Measurements from ENCODE around the gene OR2M4. TPM values are rescaled to one million over a fixed set of nuclear protein-coding genes. Genes with fewer than 3 reads are reported as not detected.

OR2M4 gene
- not detected in 2 replicates for total RNA-seq

- no peak for DNase-seq (ENCODE audit: low read depth)
- no peak for FAIRE-seq
- H3K4me3 ChIP-seq (ENCODE audit: low read depth, low read length), result no peak within 1 kb of the TSS
- no peaks in the 10 kb centered on the region for H3K27me3 ChIP-seq (ENCODE audit: control insufficient read depth, insufficient read depth, low read length)
- TF ChIP-seq CTCF (IDR thresholded peaks at IDR 0.05; ENCODE audit: insufficient read depth, low read length, severe bottlenecking), result no peak
- no peaks in the 10 kb centered on the region for H3K36me3 ChIP-seq (ENCODE audit: control insufficient read depth, insufficient read depth, low read length)
Observed at GRCh38 chr1:248231117-248231516, at the start of gene OR2M4. TSS of gene OR2M4 (plus strand) at chr1:248231417. CDS start at chr1:248238929, 7,512 bp downstream.

GRCh38 chr1:248183996-248184395 lies 47.2 kb upstream of the OR2M4 start:
- no peak for TF ChIP-seq CTCF (IDR thresholded peaks at IDR 0.05; ENCODE audit: insufficient read depth, low read length, severe bottlenecking)
- no peaks in the 10 kb centered on the region for H3K36me3 ChIP-seq (ENCODE audit: control insufficient read depth, insufficient read depth, low read length)
- no peak for DNase-seq (ENCODE audit: low read depth)
- no peaks in the 10 kb centered on the region for H3K27me3 ChIP-seq (ENCODE audit: control insufficient read depth, insufficient read depth, low read length)
- no peak for FAIRE-seq
- no peak overlapping the region for H3K4me3 ChIP-seq (ENCODE audit: low read depth, low read length)

- H3K36me3 ChIP-seq (ENCODE audit: control insufficient read depth, insufficient read depth, low read length), result no peaks in the 10 kb centered on the region
Observed at GRCh38 chr1:248187363-248187762, 43.9 kb upstream of the OR2M4 start.

GRCh38 chr1:248189026-248189425 lies 42.2 kb upstream of the OR2M4 start:
- H3K4me3 ChIP-seq (ENCODE audit: low read depth, low read length), result no peak overlapping the region
- DNase-seq (ENCODE audit: low read depth) (no peak), FAIRE-seq (no peak)
- no peak for TF ChIP-seq CTCF (IDR thresholded peaks at IDR 0.05; ENCODE audit: insufficient read depth, low read length, severe bottlenecking)
- no peaks in the 10 kb centered on the region for H3K36me3 ChIP-seq (ENCODE audit: control insufficient read depth, insufficient read depth, low read length)
- H3K27me3 ChIP-seq (ENCODE audit: control insufficient read depth, insufficient read depth, low read length), result no peaks in the 10 kb centered on the region

More at GRCh38 chr1:248187363-248187762, 43.9 kb upstream of the OR2M4 start:
- FAIRE-seq (no peak), DNase-seq (ENCODE audit: low read depth) (no peak)
- H3K4me3 ChIP-seq (ENCODE audit: low read depth, low read length), result no peak overlapping the region
- no peaks in the 10 kb centered on the region for H3K27me3 ChIP-seq (ENCODE audit: control insufficient read depth, insufficient read depth, low read length)
- TF ChIP-seq CTCF (IDR thresholded peaks at IDR 0.05; ENCODE audit: insufficient read depth, low read length, severe bottlenecking), result no peak

GRCh38 chr1:248194117-248194516 lies 37.1 kb upstream of the OR2M4 start:
- no peaks in the 10 kb centered on the region for H3K27me3 ChIP-seq (ENCODE audit: control insufficient read depth, insufficient read depth, low read length)
- no peaks in the 10 kb centered on the region for H3K36me3 ChIP-seq (ENCODE audit: control insufficient read depth, insufficient read depth, low read length)
- DNase-seq (ENCODE audit: low read depth) (no peak), FAIRE-seq (no peak)
- no peak overlapping the region for H3K4me3 ChIP-seq (ENCODE audit: low read depth, low read length)
- no peak for TF ChIP-seq CTCF (IDR thresholded peaks at IDR 0.05; ENCODE audit: insufficient read depth, low read length, severe bottlenecking)

- DNase-seq (ENCODE audit: low read depth), result no peak
- TF ChIP-seq CTCF (IDR thresholded peaks at IDR 0.05; ENCODE audit: insufficient read depth, low read length, severe bottlenecking), result no peak
- no peak within 1 kb of the TSS for H3K4me3 ChIP-seq (ENCODE audit: low read depth, low read length)
- FAIRE-seq, result no peak
- no peaks in the 10 kb centered on the region for H3K27me3 ChIP-seq (ENCODE audit: control insufficient read depth, insufficient read depth, low read length)
- no peaks in the 10 kb centered on the region for H3K36me3 ChIP-seq (ENCODE audit: control insufficient read depth, insufficient read depth, low read length)
Observed at GRCh38 chr1:248196965-248197364, 34.3 kb upstream of the OR2M4 start, which contains the start of gene OR2M3. TSS of gene OR2M3 (plus strand) at chr1:248197265. CDS start at chr1:248203068, 5,803 bp downstream.
